PC-3 (cell line): Measurements from ENCODE around the gene CALM1. TPM values are rescaled to one million over a fixed set of nuclear protein-coding genes. Genes with fewer than 3 reads are reported as not detected.

Experiments used
- ATAC-seq: fragments of 200-7000 bp; cut with Tn5 transposase; 2 replicates; pipeline ENCODE4 v1.9.1; 2020; ENCODE audit warnings: mild to moderate bottlenecking, moderate library complexity
- BruUV-seq: library from RNA; stranded (reverse); fragments of 400-500 nt; replicated peaks from 2 replicates; lab custom pipeline; 2021; lab: Mats Ljungman, UMichigan
- CTCF ChIA-PET: fragments of 300-600 bp; sonication (Branson Sonifier 250); formaldehyde crosslinking; loops from one replicate; lab custom pipeline; 2022; ENCODE audit warnings: antibody characterized with exemption; lab: Charles Lee
- POLR2A ChIA-PET: fragments of 300-600 bp; sonication (Branson Sonifier 250); formaldehyde crosslinking; loops from one replicate; lab custom pipeline; 2022; ENCODE audit warnings: antibody characterized with exemption; ENCODE audit not compliant: unreplicated experiment; lab: Charles Lee
- DNase-seq: peaks from one replicate; pipeline ENCODE4 v3.0.0-alpha.2; 2015
- H2AFZ ChIP-seq: fragments of 300-600 bp; sonication (generic); 2 replicates; pipeline ENCODE4 v1.6.0; 2016; ENCODE audit warnings: antibody characterized with exemption, low read length
- H3F3A ChIP-seq: fragments of 300-600 bp; sonication (generic); one replicate; pipeline ENCODE4 v1.6.0; 2017; ENCODE audit warnings: antibody characterized with exemption, low read length, control low read depth, mild to moderate bottlenecking; ENCODE audit not compliant: unreplicated experiment
- H3K27ac ChIP-seq: fragments of 300-600 bp; sonication (generic); 2 replicates; pipeline ENCODE4 v1.5.1; 2016; ENCODE audit warnings: mild to moderate bottlenecking, low read length
- H3K27me3 ChIP-seq: fragments of 300-600 bp; sonication (generic); 2 replicates; pipeline ENCODE4 v1.6.1; 2016; ENCODE audit warnings: low read length, mixed read lengths
- H3K36me3 ChIP-seq: fragments of 300-600 bp; sonication (generic); 2 replicates; pipeline ENCODE4 v1.6.1; 2016; ENCODE audit warnings: low read depth, mixed run types, low read length, mixed read lengths
- H3K4me1 ChIP-seq: fragments of 300-600 bp; sonication (generic); 2 replicates; pipeline ENCODE4 v1.5.1; 2016; ENCODE audit warnings: low read length; ENCODE audit not compliant: insufficient read depth
- H3K4me2 ChIP-seq: fragments of 300-600 bp; sonication (generic); 2 replicates; pipeline ENCODE4 v1.6.0; 2016; ENCODE audit warnings: low read length
- H3K4me3 ChIP-seq: fragments of 300-600 bp; sonication (generic); 2 replicates; pipeline ENCODE4 v1.5.1; 2016; ENCODE audit warnings: mild to moderate bottlenecking, low read length, mixed read lengths
- H3K79me2 ChIP-seq: fragments of 300-600 bp; sonication (generic); 2 replicates; pipeline ENCODE4 v1.6.1; 2017; ENCODE audit warnings: low read length, mixed read lengths
- H3K9ac ChIP-seq: fragments of 300-600 bp; sonication (generic); 2 replicates; pipeline ENCODE4 v1.6.0; 2016; ENCODE audit warnings: mild to moderate bottlenecking, low read length
- H3K9me2 ChIP-seq: fragments of 300-600 bp; sonication (generic); replicated peaks from 2 replicates; pipeline ENCODE4 v1.6.1; 2016; ENCODE audit warnings: mixed run types, low read length, mixed read lengths
- H3K9me3 ChIP-seq: fragments of 300-600 bp; sonication (generic); 2 replicates; pipeline ENCODE4 v1.6.1; 2016; ENCODE audit warnings: low read length, mixed read lengths
- H4K20me1 ChIP-seq: fragments of 300-600 bp; sonication (generic); 2 replicates; pipeline ENCODE4 v1.6.1; 2016; ENCODE audit warnings: low read length, mixed read lengths
- CTCF ChIP-seq: fragments of 300-600 bp; sonication (generic); conservative IDR thresholded peaks from 2 replicates; pipeline ENCODE4 v1.5.1; 2017; ENCODE audit warnings: antibody characterized with exemption, low read depth, mild to moderate bottlenecking, low read length
- EZH2 ChIP-seq: fragments of 300-600 bp; sonication (generic); IDR thresholded peaks from one replicate; pipeline ENCODE4 v1.6.1; 2017; ENCODE audit warnings: antibody characterized with exemption, mild to moderate bottlenecking, low read length; ENCODE audit not compliant: unreplicated experiment
- EZH2phosphoT487 ChIP-seq: fragments of 300-600 bp; sonication (generic); IDR thresholded peaks from 2 replicates; pipeline ENCODE4 v1.6.1; 2018; ENCODE audit warnings: mild to moderate bottlenecking, antibody characterized with exemption, low read length, borderline replicate concordance
- intact Hi-C: fragments of 100-400 bp; cut with micrococcal nuclease; formaldehyde crosslinking; loops from 2 replicates; pipeline ENCODE4 v1.9.0; 2023
- total RNA-seq: library from RNA; depleted of rRNA; stranded (reverse); fragments of >200 nt; gene quantifications from 2 replicates; pipeline ENCODE4 v1.2.3, GENCODE V29; 2014

CALM1 gene
- total RNA-seq, 1 experiment from 2014 or later = 1,162 TPM

- no peak overlapping the region for H3K4me2 ChIP-seq
- BruUV-seq = no TSS peak
- ATAC-seq = peak; percentile 72
- H3K36me3 ChIP-seq = no peaks in the 10 kb centered on the region
- intact Hi-C loops = no loop called here
- H4K20me1 ChIP-seq = no peaks in the 10 kb centered on the region
- no peak overlapping the region for H2AFZ ChIP-seq
- no peak overlapping the region for H3K9ac ChIP-seq
- H3K9me2 ChIP-seq = no peaks in the 10 kb centered on the region
- H3K9me3 ChIP-seq = no peaks in the 10 kb centered on the region
- no peaks in the 10 kb centered on the region for H3K27me3 ChIP-seq
- no peaks in the 10 kb centered on the region for H3F3A ChIP-seq
- no peaks in the 10 kb centered on the region for H3K4me1 ChIP-seq
- H3K27ac ChIP-seq = no peak overlapping the region
- TF ChIP-seq CTCF = no peak
- no peak for TF ChIP-seq EZH2phosphoT487
- no peak for TF ChIP-seq EZH2
- CTCF ChIA-PET = no interaction called here
- H3K79me2 ChIP-seq = no peaks in the 10 kb centered on the region
- no peak overlapping the region for H3K4me3 ChIP-seq
- DNase-seq = no peak
- POLR2A ChIA-PET = no interaction called here
Measured at GRCh38 chr14:90375934-90376333, 20.9 kb upstream of the CALM1 start.

GRCh38 chr14:90378249-90378648, 18.6 kb upstream of the CALM1 start:
- no peaks in the 10 kb centered on the region for H3K36me3 ChIP-seq
- no TSS peak for BruUV-seq
- no peaks in the 10 kb centered on the region for H3K9me2 ChIP-seq
- ChIA-PET CTCF (interaction anchor here (0.6 kb wide), 1 partner anchor 38 kb away, joined by 3 read pairs; no protein-coding TSS in a partner anchor), POLR2A (no interaction called here)
- H2AFZ ChIP-seq = no peak overlapping the region
- no peaks in the 10 kb centered on the region for H3K27me3 ChIP-seq
- no peak overlapping the region for H3K27ac ChIP-seq
- H3K9me3 ChIP-seq = no peaks in the 10 kb centered on the region
- H3K4me2 ChIP-seq = no peak overlapping the region
- H3K4me3 ChIP-seq = no peak overlapping the region
- no peak for TF ChIP-seq EZH2
- no peak for TF ChIP-seq EZH2phosphoT487
- TF ChIP-seq CTCF = no peak
- H3K9ac ChIP-seq = no peak overlapping the region
- no peaks in the 10 kb centered on the region for H4K20me1 ChIP-seq
- no peaks in the 10 kb centered on the region for H3F3A ChIP-seq
- H3K4me1 ChIP-seq = peaks cover 12% of the 10 kb centered on the region
- ATAC-seq (no peak), DNase-seq (no peak)
- intact Hi-C loops = no loop called here
- peaks cover 4% of the 10 kb centered on the region; the same call in 1 of the 2 replicates for H3K79me2 ChIP-seq

- no peak for TF ChIP-seq EZH2phosphoT487
- TF ChIP-seq CTCF = no peak
- no peak for TF ChIP-seq EZH2
- peaks cover 4% of the 10 kb centered on the region; the same call in 1 of the 2 replicates for H3K79me2 ChIP-seq
- no peak overlapping the region for H3K27ac ChIP-seq
- no peak overlapping the region for H3K4me2 ChIP-seq
- ChIA-PET POLR2A (no interaction called here), CTCF (no interaction called here)
- intact Hi-C loops = no loop called here
- no peak overlapping the region for H2AFZ ChIP-seq
- DNase-seq (no peak), ATAC-seq (no peak)
- H3K9me2 ChIP-seq = no peaks in the 10 kb centered on the region
- H4K20me1 ChIP-seq = no peaks in the 10 kb centered on the region
- no peaks in the 10 kb centered on the region for H3K27me3 ChIP-seq
- H3K9ac ChIP-seq = no peak overlapping the region
- H3K9me3 ChIP-seq = no peaks in the 10 kb centered on the region
- H3K4me1 ChIP-seq = peaks cover 20% of the 10 kb centered on the region
- no peak overlapping the region for H3K4me3 ChIP-seq
- H3F3A ChIP-seq = no peaks in the 10 kb centered on the region
- BruUV-seq = no TSS peak
- no peaks in the 10 kb centered on the region for H3K36me3 ChIP-seq
Measured at GRCh38 chr14:90379106-90379505, 17.7 kb upstream of the CALM1 start.
